IPS-11a (cell line): ENCODE measurements around the gene HAPLN3.

Experiments
- H3K4me3 ChIP-seq: one replicate; pipeline ENCODE4 v1.5.1; 2013; ENCODE audit warnings: low read depth, low read length, control low read depth

The HAPLN3 gene

DNA sequence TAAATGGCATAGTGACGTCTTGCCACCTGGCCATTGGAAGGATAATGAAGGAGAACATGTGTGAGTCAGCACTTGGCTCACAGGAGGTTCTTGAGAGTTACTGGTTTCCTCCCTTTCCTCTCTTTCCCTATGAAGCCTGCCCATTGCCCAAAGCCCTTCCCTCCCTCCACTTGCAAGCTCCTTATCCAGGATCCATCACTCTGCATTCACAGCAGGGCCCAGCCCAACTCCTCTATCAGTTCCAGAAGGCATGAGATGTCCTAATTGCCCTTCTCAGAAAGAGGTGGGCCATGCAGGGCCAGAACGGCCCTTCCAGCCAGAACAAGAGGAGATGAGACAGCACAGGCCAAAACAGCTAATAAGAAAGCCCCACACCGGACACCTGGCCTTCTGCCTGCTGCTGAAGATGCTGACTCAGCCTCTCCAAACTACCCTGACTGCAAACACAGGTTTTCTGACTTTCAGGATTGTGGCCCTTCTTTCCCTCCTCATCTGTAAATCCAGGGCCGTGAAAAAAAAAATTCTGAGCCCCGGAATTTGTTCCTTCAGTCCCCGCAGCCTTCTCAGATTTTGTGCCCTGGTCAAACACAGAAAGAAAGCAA, 29.7 kb downstream of the HAPLN3 start:
- H3K4me3 ChIP-seq, result no peak overlapping the region

DNA sequence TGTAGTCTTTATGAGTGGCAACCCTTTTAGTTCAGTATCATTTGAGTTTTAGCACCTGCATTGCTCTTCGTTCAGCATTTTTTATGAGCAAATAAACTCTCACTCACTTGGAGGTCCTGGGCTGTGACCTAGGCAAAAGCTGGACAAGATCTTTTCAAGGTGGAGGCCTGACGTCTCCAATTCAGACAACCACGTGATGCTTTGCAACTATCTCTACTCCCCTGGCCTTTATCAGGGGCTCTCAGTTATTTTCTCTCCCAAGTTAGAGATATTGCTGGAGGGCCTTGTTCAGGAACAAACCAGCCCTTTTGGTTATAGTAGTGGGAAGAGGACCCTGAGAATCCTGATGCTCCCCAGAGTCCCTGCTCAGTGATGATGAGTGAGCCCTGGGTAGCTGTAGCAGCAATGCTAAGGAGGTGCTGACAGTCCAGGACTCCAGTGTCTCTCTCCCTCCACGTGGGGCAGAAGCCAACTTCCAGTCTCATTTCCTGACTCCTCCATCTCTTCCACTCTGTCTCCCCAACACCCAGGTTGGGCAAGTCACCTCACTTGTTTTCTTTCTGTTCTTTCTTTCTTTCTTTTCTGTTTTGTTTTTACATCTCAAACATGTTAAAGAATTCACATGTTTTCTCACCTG, 30.4 kb downstream of the HAPLN3 start:
- H3K4me3 ChIP-seq, result no peak overlapping the region

DNA sequence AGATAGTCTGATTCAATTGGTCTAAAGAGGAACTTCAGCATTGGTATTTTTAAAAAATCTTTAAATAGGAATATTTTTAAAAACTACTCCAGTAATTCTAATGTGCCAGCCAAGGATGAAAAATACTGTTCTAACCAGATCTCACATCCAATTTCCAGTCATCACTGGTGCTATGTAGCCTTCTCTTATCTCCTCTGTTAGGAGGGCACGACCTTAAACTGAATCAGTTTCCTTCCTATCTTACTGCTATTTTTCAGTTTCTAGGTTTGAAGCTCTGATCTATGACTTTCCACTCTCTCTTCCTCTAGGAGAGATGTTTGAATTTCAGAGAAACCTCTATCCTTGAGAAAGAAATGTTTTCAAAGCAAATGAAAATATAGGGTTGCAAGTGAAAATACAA, 31.9 kb downstream of the HAPLN3 start:
- H3K4me3 ChIP-seq, result no peak overlapping the region

DNA sequence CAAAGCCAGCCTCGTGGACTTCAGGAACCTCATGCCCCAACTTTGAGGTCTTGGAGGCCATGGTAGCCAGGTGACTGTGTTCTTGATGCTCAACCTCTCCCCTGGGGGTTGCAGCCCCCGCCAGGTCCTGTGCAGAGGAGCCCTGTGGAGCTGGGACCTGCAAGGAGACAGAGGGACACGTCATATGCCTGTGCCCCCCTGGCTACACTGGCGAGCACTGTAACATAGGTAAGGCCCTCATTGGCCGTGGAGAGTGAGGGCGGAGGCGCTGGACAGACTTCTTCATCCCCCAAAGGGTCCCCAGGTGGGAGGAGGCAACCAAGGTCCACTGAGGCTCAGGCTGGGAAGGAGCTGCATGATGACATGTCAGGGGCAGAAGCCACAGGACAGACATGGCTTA, 35.1 kb downstream of the HAPLN3 start:
- no peak overlapping the region for H3K4me3 ChIP-seq

DNA sequence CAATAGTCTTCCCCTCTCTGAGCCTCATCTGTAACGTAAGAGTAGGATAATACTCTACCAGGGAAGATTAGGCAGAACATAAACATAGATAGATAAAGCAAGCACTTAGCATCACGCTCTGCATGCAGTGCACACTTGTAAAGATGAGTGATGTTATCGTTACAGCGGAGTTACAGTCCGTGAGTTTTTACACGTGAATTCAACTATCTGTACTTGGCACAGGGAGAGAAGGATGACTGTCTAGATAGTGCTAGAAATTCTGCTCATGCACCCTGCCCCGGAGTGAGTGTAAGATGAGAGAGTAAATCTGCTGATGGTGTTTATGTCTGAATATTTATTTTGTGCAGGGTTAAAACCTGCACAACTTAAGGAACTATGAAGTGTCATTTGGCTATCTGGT, 35.8 kb downstream of the HAPLN3 start:
- no peak overlapping the region for H3K4me3 ChIP-seq

DNA sequence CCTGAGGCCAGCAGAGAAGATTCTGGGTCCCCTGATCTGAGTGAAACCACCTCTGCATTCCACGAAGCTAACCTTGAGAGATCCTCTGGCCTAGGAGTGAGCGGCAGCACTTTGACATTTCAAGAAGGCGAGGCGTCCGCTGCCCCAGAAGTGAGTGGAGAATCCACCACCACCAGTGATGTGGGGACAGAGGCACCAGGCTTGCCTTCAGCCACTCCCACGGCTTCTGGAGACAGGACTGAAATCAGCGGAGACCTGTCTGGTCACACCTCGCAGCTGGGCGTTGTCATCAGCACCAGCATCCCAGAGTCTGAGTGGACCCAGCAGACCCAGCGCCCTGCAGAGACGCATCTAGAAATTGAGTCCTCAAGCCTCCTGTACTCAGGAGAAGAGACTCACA, 36.4 kb downstream of the HAPLN3 start:
- H3K4me3 ChIP-seq, result no peak overlapping the region

DNA sequence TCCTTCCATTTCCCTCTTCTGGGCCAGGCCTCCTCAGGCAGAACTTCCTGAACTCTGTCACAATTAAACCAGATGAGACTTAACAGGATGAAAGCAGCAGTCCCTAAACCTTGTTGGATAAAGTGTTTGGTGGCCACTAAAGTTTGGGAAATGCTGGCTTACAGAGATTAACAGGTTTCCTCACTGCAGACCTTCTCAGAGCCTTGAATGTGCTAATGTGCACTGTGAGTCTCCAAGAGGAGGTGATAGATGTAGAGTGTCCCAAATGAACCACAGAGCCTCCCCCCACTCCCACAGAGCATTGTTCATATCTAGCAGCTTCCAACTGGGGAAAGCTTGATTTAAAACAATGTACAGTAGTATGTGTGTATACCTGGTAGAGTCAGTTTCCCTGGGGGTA, 42.9 kb downstream of the HAPLN3 start:
- H3K4me3 ChIP-seq, result no peak overlapping the region

DNA sequence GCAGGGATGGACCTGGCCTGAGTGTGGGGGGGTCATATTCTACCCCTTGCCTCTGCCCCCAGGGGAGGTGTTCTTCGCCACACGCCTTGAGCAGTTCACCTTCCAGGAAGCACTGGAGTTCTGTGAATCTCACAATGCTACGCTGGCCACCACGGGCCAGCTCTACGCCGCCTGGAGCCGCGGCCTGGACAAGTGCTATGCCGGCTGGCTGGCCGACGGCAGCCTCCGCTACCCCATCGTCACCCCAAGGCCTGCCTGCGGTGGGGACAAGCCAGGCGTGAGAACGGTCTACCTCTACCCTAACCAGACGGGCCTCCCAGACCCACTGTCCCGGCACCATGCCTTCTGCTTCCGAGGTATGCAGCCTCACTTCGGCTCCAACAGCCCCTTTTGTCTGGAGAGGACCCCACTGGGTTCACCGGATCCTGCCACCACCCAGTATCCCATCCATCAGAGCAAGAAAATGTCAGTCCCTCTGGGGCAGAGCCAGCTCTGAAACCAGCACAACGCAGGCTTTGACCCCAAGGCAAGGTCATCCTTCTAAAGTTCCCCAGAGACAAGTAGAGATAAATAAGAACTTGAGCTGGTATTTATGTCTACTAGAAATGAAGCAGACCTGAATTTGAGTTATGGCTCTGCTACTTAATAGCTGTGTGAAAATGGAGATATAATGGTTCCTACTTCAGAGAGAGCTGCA, 45.8 kb downstream of the HAPLN3 start:
- H3K4me3 ChIP-seq, result no peak overlapping the region

DNA sequence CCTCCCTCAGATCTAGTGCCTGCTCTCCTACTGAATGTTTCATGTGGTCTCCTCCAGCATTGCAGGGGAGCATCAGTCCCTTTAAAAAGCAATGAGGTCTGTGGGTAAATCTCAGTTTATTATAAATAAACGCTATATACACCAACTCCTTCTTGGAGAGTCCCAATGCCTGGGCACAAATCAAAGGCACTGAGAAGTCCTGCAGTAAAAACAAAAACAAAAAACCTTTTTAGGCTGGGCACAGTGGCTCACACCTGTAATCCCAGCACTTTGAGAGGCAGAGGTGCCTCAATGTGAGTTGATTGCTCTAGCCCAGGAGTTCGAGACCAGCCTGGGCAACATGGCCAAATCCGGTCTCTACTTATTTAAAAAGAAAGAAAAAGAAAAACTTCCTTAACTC, 47.1 kb downstream of the HAPLN3 start:
- H3K4me3 ChIP-seq, result no peak overlapping the region

DNA sequence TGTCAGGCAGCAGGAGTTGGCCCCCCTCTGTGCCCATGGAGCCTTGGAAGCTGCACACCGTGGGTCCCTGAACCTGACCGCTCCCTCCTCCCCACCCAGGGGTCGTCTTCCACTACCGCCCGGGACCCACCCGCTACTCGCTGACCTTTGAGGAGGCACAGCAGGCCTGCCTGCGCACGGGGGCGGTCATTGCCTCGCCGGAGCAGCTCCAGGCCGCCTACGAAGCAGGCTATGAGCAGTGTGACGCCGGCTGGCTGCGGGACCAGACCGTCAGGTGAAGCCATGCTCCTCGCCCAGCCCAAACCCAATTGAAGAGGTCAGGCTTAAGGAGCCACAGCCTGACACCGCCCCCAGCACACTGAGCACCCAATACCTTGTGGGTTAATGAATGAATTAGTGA, 48.2 kb downstream of the HAPLN3 start:
- H3K4me3 ChIP-seq, result no peak overlapping the region

DNA sequence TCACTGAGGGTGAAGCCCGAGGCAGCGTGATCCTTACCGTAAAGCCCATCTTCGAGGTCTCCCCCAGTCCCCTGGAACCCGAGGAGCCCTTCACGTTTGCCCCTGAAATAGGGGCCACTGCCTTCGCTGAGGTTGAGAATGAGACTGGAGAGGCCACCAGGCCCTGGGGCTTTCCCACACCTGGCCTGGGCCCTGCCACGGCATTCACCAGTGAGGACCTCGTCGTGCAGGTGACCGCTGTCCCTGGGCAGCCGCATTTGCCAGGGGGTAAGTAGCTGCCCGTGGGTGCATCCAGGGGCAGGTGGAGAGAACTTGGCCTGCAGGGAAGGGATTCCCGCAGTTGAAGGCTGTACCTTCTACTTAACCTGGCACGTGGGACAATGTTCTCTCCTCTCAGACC, 49.7 kb downstream of the HAPLN3 start:
- no peak overlapping the region for H3K4me3 ChIP-seq

DNA sequence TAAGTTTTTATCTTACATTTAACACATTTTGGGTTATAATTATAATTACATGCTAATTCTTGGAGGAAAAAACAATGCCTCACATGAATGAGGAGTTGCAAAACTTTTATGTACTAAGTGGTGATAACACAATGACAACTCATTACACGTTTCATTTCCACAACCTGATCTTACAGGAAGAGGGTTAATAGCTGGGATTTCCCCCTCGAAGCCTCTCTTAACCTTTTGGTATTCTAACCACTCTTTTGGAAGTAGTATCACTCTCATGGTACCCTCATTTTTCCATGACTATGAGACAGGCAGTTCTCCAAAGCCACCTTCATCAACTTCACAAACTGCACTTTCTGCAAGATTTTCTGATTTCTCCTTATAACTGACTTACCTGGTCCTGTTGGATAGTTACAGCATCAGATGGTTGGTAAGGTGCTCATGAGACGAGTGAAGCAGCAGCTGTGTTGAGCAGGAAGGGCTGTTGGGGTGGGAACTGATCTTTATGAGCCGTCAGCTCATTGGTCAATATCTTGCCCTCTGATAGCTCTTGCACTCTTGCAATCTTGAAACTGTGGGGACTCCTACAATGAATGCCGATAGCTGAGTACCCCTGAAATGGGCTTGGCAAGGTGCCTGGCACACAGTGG, 50.5 kb downstream of the HAPLN3 start:
- H3K4me3 ChIP-seq, result no peak overlapping the region

DNA sequence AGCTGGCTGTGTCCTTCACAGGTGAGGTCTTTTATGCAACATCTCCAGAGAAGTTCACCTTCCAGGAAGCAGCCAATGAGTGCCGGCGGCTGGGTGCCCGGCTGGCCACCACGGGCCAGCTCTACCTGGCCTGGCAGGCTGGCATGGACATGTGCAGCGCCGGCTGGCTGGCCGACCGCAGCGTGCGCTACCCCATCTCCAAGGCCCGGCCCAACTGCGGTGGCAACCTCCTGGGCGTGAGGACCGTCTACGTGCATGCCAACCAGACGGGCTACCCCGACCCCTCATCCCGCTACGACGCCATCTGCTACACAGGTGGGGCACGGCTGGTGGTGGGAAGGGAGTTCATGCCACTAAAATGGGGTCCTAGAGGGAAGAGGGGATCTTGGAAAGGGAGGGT, 52.0 kb downstream of the HAPLN3 start:
- no peak overlapping the region for H3K4me3 ChIP-seq

DNA sequence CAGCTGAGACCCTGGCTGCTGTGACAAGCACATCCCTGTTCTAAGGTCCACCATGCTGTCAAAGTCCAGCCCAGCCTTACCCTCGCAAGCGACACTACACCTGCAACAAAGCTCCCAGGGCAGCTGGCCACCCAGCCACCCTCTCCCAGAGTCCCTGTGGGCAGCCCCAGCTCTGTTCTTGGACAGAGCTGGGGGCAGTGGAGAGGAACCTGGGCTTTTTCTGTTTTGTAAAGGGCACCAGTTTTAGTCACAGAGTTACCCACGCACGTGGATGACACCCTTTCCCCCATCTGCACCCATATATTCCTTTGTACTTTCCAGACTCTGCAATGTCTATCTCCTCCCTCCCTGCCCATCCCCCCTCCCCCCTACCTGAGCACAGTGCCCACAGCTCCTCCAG, 53.2 kb downstream of the HAPLN3 start:
- H3K4me3 ChIP-seq, result no peak overlapping the region

DNA sequence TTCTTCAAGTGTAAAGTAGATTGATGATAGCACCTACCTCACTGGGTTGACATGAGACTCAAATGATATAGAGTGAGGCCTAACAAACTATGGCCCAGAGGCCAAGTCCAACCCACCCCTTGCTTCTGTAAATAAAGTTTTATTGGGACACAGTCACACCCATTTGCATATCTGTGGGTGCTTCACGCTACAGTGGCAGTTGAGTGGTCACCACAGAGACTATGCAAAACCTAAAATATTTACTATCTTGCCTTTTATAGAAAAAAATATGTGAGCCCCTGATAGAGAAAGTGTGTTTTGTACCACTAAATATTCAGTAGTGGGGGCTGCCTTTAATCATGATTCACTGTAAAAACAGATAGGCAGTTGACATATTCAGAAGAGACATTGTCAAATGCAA, 54.1 kb downstream of the HAPLN3 start:
- H3K4me3 ChIP-seq, result no peak overlapping the region

DNA sequence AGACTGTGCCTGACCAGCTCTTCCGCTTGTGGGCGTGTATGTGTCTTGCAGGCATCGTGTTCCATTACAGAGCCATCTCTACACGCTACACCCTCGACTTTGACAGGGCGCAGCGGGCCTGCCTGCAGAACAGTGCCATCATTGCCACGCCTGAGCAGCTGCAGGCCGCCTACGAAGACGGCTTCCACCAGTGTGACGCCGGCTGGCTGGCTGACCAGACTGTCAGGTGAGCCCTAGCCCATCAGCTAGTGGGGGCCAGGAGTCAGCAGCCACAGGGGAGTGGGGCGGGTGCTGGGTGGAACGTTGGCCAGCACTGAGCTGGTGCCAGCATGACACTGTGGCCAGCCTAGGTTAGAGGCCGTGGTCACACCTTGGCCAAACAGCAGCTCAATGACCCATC, 55.4 kb downstream of the HAPLN3 start:
- H3K4me3 ChIP-seq, result no peak overlapping the region

DNA sequence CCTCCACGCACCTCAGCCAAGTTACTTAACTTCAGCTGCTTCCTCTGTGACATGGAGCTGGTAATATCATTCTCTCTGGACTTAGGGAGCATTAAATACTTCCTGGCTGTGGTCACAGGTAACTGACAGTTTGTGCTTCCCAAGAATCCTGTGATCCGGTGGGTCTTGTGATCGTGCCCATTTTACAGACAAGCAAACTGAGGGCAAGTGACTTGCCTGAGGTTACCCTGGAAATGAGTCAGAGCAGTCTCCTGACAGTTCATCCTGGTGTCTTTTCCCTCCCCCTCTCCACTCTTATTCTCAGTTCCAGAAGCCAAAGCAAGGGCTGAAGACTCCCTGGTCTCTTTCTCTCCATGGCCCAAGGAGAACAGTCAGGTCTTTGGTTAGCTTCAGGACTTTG, 56.2 kb downstream of the HAPLN3 start:
- H3K4me3 ChIP-seq, result no peak overlapping the region

DNA sequence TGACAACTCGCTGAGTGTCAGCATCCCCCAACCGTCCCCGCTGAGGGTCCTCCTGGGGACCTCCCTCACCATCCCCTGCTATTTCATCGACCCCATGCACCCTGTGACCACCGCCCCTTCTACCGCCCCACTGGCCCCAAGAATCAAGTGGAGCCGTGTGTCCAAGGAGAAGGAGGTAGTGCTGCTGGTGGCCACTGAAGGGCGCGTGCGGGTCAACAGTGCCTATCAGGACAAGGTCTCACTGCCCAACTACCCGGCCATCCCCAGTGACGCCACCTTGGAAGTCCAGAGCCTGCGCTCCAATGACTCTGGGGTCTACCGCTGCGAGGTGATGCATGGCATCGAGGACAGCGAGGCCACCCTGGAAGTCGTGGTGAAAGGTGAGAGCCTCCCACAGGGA, 56.7 kb downstream of the HAPLN3 start:
- H3K4me3 ChIP-seq, result no peak overlapping the region

DNA sequence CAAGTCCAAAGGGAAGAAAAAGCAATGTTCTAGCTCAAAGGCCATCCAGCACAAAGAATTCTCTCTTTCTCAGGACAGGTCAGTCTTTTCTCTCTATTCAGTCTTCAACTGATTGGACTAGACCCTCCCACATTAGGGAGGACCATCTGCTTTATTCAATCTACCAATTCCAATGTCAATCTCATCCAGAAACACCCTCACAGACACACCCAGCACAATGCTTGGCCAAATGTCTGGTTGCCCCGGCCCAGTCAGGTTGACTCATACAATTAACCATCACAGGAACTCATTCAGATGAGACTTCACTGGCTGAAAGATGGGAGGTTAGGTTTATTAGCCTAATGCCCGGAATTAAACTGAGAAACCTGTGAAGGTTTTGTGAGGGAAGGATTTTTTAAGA, 59.7 kb downstream of the HAPLN3 start:
- H3K4me3 ChIP-seq, result no peak overlapping the region

DNA sequence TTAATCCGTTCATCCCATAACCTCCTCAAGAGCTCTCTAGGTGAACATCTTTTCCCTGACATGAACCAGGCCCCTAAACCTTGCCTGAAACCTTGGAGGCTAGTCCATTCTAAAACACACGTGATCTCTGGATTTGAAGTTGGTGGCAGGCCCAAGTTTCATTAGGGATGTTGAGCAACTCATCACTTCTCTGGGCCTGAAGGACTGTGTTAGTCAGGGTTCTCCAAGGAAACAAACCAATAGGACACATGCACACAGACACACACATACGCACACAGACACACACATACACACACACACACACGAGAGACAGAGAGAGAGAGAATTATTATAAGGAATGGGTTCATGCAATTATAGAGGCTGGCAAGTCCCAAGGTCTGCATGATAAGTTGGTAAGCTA, 60.2 kb downstream of the HAPLN3 start:
- H3K4me3 ChIP-seq, result no peak overlapping the region

DNA sequence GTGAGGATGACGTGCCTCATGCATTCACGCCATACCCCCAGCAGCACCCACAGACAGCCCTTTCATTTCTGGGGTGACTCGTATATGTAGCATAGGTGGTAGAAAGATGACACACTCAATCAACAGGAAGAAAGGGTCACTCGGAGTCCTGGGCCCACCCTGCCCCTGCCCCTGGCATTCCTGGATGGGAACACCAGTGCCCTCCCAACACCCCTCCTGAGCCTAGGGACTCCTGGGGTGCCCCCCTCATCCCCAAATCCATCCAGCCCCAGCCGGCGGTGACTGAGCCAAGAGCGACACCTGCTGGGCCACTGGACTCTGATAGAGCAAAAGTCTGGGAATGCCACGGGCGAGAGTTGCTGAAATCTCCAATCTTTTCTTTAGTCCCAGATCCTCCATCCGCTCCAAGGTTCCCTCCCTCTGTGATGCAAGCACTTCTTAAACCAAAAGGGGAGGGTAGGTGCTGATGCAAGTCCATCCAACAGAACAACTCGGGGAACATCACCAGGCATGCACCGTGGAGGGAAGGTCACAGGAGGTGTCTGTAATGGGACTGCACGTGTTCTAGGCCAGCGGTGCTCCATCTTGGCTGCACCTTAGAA, 61.0 kb downstream of the HAPLN3 start:
- no peak overlapping the region for H3K4me3 ChIP-seq

DNA sequence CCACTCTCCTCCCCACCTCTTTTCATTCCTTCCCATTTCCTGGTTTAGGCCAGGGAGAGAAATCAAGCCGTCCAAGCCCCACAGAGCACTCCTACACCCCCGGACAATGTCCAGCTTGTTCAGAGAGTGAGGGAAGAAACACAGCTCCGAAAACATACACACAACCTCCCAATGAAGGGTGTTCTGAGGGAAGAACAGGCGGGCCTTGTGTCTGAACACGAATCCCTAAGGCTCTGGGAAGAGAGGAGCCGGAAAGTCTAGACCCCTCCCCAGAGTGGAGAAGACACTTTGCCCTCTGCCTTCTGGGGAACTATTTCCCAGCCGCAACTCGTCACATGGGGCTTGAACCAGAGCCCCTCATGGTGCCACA, 61.6 kb downstream of the HAPLN3 start:
- no peak overlapping the region for H3K4me3 ChIP-seq
